NCI-H1694 (cell line): ENCODE measurements around the gene POFUT1.
"Not testable (repeated sequence)": the region's sequence is repeated elsewhere in the genome, so short reads cannot be mapped to it uniquely, and the experiment has no call there.

Experiments
- DNase-seq: peaks from one replicate; lab custom pipeline; 2025; lab: John Stamatoyannopoulos, UW

Gene POFUT1

DNA sequence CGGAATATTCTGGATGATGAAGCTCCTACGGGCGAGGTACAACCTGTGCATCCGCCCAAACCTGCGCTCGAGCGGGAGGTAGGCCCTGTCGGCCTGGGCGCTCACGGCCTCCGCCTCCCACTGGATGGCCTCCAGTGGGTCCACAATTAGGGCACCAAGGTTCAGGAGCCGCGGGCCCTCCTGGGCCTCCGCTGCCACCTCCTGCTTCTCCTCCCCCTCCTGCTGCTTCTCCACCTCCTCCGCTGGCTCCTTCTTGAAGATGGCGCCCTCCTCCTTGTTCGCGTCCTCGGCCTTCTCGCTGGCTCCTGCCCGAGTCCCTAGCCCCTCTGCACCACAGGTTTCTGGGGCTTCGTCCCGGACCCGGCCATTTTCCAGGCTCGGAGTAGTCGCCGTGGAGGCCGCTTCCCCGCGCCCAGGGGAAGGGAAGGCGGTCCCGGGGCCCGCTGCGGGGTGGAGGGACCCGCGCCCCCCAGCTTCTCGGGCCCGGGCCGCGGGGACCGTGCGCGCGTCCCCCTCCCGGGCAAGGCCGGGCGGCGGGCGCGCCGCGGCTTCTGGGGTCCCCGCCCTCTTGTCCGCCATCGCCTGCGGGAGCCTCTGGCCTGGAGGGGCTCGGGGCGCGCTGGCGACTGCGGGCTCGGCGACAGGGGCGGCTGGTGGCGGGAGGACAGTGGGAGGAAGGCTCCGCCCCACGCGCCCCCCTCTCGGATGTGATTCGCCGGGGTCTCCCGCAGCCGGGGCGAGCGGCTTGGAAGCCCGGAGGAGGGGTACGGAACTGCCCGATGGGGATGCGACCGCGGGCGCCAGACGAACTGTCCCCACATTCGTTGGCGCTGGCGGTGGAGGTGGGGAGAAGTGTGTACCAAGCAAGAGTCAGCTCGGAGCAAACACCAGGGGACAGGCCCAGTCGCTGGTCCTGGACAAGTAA, 17.7 kb upstream of the POFUT1 start:
- DNase-seq = no peak

DNA sequence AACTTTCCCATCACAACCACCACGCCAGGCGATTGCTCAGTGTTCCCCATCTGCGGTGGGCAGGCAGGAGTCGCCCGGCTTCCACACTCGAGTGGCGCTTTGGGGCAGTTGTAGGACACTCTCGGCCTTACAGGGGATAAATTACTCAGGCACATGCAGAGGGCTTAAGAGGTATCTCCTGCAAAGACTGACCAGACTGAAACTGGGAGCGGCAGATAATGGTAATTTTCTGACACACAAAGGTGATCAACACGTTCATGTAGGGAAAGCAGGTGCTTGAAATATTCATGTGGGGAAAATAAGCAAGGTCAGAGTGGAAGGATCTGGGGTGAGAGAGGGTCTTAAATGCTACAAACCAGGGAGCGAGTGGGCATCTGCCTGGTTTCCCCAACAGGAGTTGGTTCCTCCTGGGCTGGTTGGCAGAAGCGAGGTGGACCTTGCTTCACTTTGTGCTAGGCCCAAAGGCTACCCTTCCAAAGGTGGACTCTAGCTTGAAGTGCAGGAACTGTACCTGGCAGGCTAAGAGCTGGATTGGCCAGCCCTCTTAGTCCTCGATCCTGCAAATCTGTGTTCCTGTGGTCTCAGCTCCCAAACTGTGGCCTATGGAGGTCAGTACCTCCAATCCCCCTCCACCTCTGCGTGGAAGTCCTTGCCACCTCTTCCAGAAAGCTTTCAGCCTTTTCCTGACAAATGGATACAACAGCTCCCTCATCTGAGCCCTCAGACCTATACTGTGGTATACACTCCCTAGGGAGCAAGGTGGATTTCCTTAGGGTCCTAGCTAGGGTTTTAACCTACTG, 16.9 kb upstream of the POFUT1 start:
- no peak for DNase-seq

DNA sequence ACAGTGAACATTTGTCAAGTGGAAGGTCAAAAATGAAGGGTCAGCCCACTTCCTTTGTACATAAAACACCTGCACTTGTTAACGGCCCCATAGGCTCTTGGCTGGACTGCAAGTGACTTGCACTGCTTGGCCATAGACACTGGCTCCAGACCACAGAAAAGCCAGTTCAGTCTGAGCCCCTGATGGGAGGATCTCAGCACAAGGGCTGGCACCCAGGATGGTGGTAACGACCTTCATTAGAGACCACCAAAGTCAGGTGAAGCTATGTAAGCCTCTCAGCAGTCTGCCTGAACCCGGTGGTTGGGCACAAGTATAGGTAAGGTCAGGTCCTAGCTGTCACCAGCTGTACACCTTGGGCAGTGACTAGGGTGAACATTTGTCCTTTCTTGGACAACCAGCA, 16.3 kb upstream of the POFUT1 start:
- DNase-seq = no peak

DNA sequence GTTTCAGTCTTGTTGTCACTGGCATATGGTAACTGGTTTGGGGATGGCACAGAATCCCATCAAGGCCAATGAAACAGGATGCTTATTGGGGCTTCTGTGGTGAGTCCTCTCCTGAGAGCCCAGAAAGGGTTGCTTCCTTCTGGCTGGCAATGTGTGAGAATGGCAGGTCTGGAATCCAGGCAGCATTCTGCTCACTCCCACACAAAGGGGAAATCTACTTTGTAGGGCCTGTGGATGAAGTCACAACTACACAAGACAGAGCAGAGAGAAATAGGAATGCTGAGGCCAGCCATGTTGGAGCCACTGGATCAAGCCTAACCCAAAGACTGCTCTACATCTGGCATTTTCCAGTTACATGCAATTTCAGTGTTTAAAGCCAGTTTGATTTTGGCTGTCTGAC, 15.8 kb upstream of the POFUT1 start:
- DNase-seq = no peak

DNA sequence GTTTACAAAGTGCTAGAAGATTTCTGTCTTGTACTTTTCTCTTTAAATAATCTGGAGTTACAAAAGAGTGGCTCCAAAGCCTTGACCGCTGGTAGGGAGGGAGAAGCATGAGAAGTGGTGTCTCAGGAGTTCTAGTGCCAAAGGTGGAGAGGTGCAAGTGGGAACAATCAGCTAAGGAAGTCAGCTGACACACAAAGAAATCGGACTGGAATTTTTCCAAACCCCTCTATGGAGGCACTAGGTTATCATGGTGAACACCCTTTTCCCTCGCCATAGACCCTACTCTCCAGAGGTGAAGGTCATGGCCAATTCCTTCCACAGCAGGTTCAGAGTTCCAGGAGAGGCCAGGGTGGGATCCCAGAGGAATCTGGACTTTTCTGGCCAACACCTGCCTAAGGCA, 15.0 kb upstream of the POFUT1 start:
- no peak for DNase-seq

DNA sequence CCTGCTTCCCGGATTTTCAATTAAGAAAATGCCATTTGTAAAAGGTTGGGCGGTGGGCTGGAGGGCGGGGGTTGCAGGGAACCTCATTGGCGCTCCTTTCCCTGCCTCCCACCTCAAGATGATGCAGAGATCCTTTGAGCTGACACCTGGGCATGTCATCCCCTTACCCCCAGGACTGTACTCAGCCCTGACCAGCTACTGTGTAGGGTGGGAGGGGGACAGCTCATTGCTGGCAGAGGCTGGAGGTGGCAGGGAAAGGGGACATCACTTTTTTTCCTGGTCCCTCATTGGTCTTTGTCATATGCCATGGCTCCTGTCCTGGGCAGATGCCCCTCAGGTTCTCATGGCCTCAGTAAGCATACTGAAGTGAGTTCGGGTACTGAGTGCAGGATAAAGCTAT, 14.3 kb upstream of the POFUT1 start:
- not testable (repeated sequence) for DNase-seq

DNA sequence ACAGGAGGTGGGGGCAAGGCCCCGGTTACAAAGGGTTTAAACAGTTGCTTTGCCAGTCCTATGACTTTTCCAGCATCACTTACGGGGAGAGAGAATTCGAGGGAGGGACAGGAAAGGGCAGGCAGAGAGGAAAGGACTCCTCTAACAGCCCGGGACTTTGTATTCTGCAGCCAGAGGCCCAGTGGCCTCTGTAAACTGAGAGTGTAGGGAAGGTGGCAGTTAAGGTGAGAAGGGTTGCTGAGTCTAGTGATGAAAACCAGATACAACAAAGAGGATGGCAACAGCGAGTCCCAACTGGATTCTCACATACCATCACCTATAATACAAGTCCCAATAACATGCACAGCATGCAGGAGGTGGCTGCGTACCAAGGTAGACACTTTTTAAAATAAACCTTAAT, 13.7 kb upstream of the POFUT1 start:
- DNase-seq = no peak

DNA sequence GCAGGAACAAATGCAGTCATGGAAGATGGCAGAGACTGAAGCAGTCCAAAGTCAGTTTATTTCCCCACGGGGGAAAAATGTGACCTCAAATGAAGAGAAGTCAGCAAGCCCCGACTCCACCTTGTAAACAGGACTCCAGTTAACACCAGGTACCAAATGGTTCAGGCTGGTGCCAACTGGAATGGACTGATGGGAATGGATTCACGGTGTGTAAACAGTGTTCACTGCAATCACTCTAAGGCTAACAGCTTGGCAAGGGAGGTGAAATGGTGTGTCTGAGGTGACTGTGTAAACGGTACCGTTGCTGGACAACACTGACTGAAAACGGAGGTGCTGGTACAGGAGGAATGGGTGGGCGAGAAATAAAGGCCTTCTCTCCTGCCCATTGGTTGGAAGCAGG, 12.1 kb upstream of the POFUT1 start:
- no peak for DNase-seq

DNA sequence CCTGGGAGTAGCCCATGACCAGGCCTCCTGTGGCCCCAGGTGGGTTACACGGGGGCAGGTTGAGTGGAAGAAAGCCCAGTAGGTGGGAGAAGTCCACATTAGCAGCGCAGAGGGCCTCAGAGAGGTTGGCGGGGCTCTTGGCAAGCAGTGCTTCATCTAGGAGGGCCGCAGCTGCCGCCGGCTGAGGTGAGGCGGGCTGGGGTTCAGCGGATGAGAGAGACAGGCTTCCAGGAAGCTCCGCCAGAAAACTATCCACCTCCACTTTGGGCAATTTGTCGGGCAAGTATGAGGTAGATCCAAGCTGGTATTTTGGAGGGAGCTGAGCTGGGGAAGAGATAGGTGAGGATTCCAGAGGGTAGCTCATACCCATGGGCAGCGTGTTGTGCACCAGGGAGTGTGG, 11.1 kb upstream of the POFUT1 start:
- DNase-seq = not testable (repeated sequence)

DNA sequence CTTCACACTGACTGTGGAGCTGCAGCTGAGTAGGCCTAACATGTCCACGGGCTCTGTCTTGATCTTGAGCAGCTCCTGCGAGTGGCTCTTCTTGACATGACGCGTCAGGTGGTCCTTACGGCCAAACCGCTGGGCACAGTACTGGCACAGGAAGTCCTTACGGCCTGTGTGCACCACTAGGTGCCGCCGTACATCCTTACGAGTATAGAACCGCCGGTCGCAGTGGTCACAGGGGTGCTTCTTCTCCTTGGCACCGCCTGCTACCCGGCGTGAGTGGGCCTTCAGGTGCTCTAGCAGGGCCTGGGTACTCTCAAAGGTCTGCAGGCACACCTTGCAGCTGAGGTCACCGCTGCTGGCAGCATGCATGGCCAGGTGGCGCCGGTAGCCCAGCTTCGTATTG, 10.5 kb upstream of the POFUT1 start:
- not testable (repeated sequence) for DNase-seq

DNA sequence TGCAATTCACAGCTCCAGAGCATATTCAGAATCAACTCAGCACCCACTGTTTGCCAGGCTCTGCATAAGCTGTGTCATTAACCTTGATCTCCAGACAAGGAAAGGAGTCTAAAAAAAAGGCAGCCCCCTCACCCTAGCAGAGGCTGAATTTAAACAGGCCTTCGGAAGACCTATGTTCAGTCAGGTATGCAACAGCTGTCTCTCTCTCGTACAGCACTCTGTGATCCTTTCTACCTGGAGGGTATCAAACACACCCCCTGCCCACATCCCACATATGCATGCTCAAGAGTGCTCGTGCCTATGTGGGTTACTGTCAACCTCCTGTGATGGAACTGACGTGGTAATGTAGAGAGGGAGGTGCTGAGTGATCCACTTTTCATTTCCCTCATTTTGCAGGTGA, 8.7 kb upstream of the POFUT1 start:
- DNase-seq = no peak

DNA sequence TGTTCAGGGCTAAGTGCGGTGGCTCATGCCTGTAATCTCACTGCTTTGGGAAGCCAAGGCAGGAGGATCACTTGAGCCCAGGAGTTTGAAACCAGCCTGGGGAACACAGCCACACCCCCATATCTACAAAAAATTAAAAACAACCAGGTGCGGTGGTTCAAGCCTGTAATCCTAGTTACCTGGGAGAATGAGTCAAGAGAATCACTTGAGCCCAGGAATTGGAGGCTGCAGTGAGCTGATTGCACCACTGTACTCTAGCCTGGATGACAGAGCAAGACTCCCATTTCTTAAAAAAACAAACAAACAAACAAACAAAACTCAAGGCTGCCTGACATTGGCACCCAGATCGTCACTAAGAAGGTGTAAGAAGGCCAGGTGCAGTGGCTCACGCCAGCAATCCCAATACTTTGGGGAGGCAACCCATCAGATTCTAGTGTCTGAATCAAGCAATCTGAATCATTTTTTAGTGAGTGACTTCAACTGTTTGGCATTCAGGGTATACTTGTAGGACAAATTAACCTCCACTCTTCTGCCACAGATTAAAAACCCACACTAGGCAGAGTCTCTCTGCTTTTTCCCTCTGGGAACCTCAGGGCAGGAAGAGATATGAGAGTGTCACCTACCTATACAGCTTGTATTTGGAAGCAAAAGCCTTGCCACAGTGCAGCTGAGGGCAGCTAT, 6.2 kb upstream of the POFUT1 start:
- DNase-seq = no peak

DNA sequence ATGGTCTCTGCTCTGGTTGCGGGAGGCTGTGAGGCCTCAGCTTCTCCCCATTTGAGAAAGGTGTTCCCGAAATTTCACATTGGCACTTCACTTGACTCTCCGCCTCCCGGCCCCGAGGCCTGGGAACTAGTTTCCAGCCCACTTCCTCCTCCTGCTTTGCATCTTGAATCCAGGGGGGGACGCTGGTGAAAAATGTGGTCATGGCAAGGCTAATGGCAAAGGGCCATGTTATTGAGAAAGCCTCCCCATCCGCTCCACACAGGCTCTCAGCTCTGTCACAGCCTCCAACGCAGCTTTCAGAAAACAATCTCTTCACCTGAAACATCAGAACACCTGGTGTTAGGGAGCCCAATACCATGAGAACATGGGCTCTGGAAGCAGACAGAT, 5.7 kb upstream of the POFUT1 start:
- DNase-seq = no peak

DNA sequence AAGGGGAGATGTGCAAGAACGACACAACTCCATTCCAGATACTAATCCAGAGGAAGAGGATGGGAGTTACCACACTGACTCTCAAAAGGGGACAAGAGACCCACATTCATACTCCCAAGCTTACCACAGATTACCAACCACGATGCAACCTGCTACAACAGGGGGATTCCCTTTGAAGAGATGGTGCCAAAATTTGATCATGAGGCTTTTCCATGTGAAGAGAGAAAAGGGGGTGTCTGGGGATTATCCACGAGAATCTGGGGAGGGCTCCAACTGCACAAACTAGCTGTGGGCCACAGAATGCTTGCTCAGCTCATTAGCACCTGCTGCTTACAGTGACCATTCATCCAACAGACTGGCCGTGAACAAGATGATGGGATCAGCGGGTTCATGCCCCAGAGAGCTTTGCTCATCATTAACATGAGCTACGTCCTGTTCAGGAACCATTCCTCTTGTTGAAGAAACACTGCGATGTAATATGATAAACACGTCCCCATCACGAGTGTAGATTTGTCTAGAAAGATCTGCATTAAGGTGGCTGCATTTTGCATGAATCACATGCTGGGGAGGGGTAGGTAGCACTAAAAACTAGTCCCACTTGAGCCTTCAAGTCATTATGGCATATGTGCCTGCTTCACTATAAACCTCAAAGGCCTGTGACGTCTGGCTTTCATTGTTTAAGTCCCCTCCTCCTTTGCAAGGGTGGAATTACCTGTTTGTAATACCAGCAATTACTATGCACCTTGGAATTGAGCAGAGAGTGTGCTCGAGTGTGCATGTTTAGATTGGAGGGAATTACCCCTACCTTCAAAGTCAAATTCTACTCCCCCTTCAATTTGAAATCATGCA, 4.1 kb upstream of the POFUT1 start:
- DNase-seq = no peak

DNA sequence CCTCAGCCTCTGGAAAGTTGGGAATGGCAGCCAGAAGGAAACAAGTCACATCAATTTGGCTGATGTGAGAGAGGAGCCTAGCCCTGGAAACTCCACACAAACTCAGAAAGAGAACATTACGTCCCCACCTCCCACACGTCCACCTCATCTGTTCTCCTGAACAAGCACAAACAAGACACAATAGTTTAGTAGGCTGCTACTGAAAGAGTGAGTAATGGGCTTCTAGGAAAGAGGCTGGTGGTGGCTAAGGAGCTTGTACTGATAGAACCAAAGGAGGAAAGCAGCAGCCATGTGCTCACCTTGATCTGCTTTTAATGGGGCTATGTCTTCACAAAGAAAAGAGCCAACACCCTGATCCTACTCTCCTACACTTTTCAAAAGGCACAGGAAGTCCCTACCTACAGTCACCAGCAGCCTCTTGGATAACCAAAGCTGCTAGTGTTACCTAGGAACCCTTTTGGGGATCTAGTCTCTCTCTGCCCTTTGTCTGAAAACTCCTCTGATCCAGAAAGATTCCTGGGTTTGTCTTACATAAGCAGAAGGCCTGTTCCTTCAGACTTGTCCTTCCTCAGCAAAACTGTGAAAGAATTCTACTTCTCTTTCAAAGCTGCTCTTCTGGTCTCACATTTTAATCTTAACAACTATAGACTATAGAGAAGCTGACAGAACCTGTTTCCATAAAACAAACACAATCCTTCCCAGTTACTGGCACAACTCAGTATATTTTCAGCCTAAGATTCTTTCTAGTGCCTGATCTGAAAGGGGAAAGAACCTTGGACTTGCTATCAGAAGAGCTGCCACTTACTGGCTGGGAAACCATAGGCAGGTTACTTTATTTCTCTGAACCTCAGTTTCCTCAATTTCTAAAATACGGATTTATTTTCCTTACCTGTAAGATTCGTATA, 3.2 kb upstream of the POFUT1 start:
- no peak for DNase-seq

DNA sequence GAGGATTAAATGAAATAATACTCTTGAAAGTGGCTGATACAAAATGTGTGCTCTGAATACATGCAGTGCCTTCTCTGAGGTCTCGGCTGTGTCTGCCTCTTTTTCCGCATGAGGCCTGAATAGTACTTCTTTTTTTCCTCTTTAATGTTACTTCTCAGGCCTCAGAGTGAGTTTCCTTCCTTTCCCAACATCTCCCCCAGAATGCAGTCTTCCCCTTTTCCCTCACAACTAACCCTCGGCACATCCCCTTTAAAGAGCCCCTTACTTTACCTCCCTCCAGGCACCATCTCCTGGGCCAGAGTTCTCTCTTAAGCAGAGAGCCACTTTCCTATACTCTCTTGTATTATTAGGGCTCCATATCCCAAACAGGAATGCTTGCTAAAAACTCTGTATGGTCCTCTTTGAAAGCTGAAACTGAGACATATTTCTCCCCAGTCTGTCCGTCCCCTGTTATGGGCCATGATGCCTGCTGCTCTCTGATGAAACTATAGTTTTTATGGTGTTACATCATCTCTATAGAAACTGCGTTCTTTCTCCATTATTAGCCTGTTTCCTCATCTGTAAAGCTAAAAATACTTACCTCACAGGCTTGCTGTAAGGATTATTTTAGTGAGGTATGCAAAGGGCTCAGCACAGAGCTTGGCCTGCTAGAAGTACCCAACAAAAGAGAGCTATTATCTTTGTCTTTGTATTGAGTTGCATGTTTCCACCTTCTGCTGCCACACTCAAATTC, 2.4 kb upstream of the POFUT1 start:
- DNase-seq = no peak

DNA sequence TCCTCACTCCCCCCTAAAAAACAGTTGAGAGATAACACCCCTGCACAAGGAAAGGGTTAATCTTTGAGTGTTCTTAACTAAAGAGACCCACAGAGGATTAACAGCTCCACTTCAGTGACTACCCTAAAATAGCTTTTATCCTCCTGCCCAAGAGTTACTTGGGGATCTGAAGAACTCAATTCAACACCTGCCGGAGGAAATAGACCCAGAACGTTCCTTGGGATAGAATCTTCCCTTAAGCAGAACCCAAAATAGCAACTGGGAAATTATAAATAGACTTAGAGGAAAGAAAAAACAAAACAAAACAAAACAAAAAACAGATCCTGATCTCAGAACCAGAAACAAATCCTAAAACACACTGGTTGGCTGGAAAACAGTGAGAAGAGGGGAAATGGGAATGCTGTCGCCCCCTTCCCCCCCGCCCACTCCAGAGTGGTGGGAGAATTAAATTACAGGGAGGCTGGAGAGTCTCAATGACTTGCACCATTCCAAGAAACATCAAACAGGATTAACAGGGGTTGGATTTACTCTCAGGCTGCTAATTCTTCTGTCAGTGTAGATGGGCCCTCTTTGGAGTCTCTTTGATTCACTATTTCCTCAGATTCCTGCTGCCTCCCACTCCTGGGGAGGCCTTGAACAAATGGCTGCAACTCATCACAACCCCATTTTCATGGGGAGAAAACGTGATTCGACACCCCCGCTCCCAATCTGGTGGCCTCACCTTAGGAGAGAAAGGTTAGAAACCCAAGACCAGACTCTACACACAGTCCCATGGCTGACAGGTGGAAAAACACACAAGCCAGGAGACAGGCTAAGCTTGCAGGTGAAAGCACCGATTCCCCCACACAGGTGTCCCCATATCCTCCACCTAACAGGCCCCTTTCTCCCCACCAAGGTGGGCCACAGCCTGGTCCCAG, 1.6 kb upstream of the POFUT1 start:
- no peak for DNase-seq

DNA sequence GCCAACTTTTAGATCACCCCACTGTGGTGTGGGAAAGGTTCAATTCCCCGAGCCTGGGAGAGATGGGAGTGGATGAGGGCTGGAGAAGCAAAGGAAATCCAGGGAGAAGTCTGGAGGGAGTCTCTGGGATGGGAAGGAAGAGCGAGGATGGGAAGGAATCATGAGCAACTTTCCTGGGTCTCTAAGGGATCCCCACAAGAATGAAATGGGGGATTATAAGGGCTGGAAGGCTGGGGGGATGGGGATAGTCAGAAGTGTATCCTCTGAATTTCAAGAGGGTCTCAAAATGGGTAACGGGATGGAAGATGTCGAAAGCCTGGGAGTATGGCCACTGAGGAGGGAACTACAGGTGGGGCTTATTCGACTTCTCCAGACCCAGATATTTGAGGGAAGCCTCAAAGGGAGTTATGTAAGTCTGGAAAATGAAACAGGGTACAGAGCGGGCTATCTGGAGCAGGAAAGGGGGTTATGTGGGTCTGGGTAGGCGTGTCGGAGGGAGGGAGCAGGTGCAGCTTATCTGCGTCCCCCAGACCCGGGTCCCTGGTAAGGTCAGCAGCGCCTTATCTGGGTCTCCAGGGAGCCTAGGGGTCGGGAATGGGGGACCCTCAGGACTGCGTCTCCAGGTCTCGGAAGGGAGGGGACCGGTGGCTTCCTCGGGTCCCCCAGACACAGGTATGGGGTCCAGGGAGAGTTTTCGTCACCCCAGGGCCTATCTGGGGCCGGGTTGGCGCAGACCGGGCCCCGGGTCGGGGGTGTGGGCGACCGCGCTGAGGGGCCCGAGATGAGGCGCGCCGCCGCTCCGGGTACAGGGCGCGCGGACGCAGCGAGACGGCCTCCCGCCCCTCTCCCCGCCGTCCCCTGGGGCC, 687 bp upstream of the POFUT1 start:
- no peak for DNase-seq
